Gastrocnemius medialis (tissue), 4 donors: ENCODE results near the gene HLA-DOB.

ENCODE experiments used
- POLR2A ChIP-seq, 2 donors: fragments of 450-650 bp; IDR thresholded peaks; one replicate each; pipeline ENCODE4 v1.6.1; 2017; ENCODE audit warnings: antibody characterized with exemption in 2 of 2, mild to moderate bottlenecking in 2 of 2, moderate library complexity in 2 of 2
- TF ChIP-seq, protein P1 (sequence below), 5 experiments: fragments of 450-650 bp in 3 of 5; fragments of 200-600 bp in 2 of 5; sonication (generic) in 2 of 5; IDR thresholded peaks in 4 of 5; conservative IDR thresholded peaks in 1 of 5; 1 replicate in 4 of 5; 2 replicates in 1 of 5; pipeline ENCODE4 v1.5.1; 2016 to 2019; ENCODE audit warnings: antibody characterized with exemption in 5 of 5, mild to moderate bottlenecking in 3 of 5, moderate library complexity in 3 of 5

- TF ChIP-seq, protein P1, sequence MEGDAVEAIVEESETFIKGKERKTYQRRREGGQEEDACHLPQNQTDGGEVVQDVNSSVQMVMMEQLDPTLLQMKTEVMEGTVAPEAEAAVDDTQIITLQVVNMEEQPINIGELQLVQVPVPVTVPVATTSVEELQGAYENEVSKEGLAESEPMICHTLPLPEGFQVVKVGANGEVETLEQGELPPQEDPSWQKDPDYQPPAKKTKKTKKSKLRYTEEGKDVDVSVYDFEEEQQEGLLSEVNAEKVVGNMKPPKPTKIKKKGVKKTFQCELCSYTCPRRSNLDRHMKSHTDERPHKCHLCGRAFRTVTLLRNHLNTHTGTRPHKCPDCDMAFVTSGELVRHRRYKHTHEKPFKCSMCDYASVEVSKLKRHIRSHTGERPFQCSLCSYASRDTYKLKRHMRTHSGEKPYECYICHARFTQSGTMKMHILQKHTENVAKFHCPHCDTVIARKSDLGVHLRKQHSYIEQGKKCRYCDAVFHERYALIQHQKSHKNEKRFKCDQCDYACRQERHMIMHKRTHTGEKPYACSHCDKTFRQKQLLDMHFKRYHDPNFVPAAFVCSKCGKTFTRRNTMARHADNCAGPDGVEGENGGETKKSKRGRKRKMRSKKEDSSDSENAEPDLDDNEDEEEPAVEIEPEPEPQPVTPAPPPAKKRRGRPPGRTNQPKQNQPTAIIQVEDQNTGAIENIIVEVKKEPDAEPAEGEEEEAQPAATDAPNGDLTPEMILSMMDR (IDR thresholded peaks at IDR 0.05 in 4 of 5, conservative IDR thresholded peaks at IDR 0.05 in 1 of 5): no peak
- TF ChIP-seq POLR2A (IDR thresholded peaks at IDR 0.05): no peak
These were observed 49.1 kb upstream of the HLA-DOB start for GRCh38 chr6:32865724-32866443.
